Adrenal gland (tissue), 5 donors: ENCODE data around the gene PARP12.

Source experiments
- POLR2A ChIP-seq, 2 donors: fragments of 450-650 bp; IDR thresholded peaks; one replicate each; pipeline ENCODE4 v1.6.1; 2017; ENCODE audit warnings: antibody characterized with exemption in 2 of 2, mild to moderate bottlenecking in 2 of 2, moderate library complexity in 1 of 2
- TF ChIP-seq, protein P1 (sequence below), 6 experiments: fragments of 450-650 bp in 4 of 6; fragments of 200-600 bp in 2 of 6; sonication (generic) in 1 of 6; IDR thresholded peaks; 1 replicate in 5 of 6; 2 replicates in 1 of 6; pipeline versions ENCODE4 v1.5.1 to v1.8.0; 2016 to 2021; ENCODE audit warnings: antibody characterized with exemption in 6 of 6, mild to moderate bottlenecking in 2 of 6, moderate library complexity in 1 of 6
- donor health status: DM: no; HTN: no; CAD: no.

- TF ChIP-seq, protein P1, sequence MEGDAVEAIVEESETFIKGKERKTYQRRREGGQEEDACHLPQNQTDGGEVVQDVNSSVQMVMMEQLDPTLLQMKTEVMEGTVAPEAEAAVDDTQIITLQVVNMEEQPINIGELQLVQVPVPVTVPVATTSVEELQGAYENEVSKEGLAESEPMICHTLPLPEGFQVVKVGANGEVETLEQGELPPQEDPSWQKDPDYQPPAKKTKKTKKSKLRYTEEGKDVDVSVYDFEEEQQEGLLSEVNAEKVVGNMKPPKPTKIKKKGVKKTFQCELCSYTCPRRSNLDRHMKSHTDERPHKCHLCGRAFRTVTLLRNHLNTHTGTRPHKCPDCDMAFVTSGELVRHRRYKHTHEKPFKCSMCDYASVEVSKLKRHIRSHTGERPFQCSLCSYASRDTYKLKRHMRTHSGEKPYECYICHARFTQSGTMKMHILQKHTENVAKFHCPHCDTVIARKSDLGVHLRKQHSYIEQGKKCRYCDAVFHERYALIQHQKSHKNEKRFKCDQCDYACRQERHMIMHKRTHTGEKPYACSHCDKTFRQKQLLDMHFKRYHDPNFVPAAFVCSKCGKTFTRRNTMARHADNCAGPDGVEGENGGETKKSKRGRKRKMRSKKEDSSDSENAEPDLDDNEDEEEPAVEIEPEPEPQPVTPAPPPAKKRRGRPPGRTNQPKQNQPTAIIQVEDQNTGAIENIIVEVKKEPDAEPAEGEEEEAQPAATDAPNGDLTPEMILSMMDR (IDR thresholded peaks at IDR 0.05), result no peak
- no peak for TF ChIP-seq POLR2A (IDR thresholded peaks at IDR 0.05)
These were observed 43.6 kb downstream of the PARP12 start for GRCh38 chr7:140019172-140019571.
